Gastrocnemius medialis (tissue), 4 donors: ENCODE results near the gene YWHAE. TPM values are rescaled to one million over a fixed set of nuclear protein-coding genes. Genes with fewer than 3 reads are reported as not detected.

Source experiments
- ATAC-seq, 2 donors: fragments of 150-250 bp; one replicate each; pipeline ENCODE4 v1.9.1; 2016
- DNase-seq, 2 donors: peaks; one replicate each; pipeline ENCODE4 v3.0.0-alpha.2; 2019
- H3K27ac ChIP-seq, 4 donors: fragments of 200-600 bp; sonication (generic); 1 replicate in 1 of 4; 2 replicates in 3 of 4; pipeline ENCODE4 v1.5.1; 2016 to 2018; ENCODE audit warnings: mild to moderate bottlenecking in 2 of 4, moderate library complexity in 1 of 4
- H3K27me3 ChIP-seq, 3 donors: fragments of 200-600 bp; sonication (generic) in 2 of 3; 1 replicate in 1 of 3; 2 replicates in 2 of 3; pipeline versions ENCODE4 v1.5.1 to v1.6.0; 2016 to 2019; ENCODE audit warnings: mild to moderate bottlenecking in 1 of 3, moderate library complexity in 1 of 3
- H3K36me3 ChIP-seq, 2 donors: fragments of 200-600 bp; sonication (generic) in 1 of 2; one replicate each; pipeline ENCODE4 v1.5.1; 2017 to 2018
- H3K4me1 ChIP-seq, 2 donors: fragments of 200-600 bp; sonication (generic) in 1 of 2; one replicate each; pipeline ENCODE4 v1.5.1; 2016 to 2017; ENCODE audit warnings: mild to moderate bottlenecking in 2 of 2
- H3K4me3 ChIP-seq, 4 donors: fragments of 200-600 bp; sonication (generic) in 3 of 4; 1 replicate in 1 of 4; 2 replicates in 3 of 4; pipeline ENCODE4 v1.5.1; 2016 to 2019; ENCODE audit warnings: mild to moderate bottlenecking in 2 of 4
- H3K9me3 ChIP-seq, 3 donors: fragments of 200-600 bp; sonication (generic) in 2 of 3; 1 replicate in 1 of 3; 2 replicates in 2 of 3; pipeline ENCODE4 v1.5.1; 2016 to 2019
- CTCF ChIP-seq, 5 experiments: fragments of 450-650 bp in 3 of 5; fragments of 200-600 bp in 2 of 5; sonication (generic) in 2 of 5; IDR thresholded peaks in 4 of 5; conservative IDR thresholded peaks in 1 of 5; 1 replicate in 4 of 5; 2 replicates in 1 of 5; pipeline ENCODE4 v1.5.1; 2016 to 2019; ENCODE audit warnings: antibody characterized with exemption in 5 of 5, mild to moderate bottlenecking in 3 of 5, moderate library complexity in 3 of 5
- POLR2A ChIP-seq, 2 donors: fragments of 450-650 bp; IDR thresholded peaks; one replicate each; pipeline ENCODE4 v1.6.1; 2017; ENCODE audit warnings: antibody characterized with exemption in 2 of 2, mild to moderate bottlenecking in 2 of 2, moderate library complexity in 2 of 2
- in situ Hi-C, 4 donors: fragments of 200-750 bp; cut with MboI; loops; one replicate each; pipeline versions ENCODE4 v1.15.0 to v1.8.0; 2017; ENCODE audit warnings: low sequenced_read_pairs in 4 of 4
- intact Hi-C: fragments of 100-400 bp; cut with DNase I; formaldehyde crosslinking; loops from one replicate; pipeline ENCODE4 v1.15.1; 2023; ENCODE audit warnings: low total_unique reads
- total RNA-seq, 4 donors: library from RNA; depleted of rRNA; stranded (reverse); fragments of >200 nt; gene quantifications; one replicate each; pipeline versions ENCODE4 v1.1.0 to v1.2.3, GENCODE V29; 2016

YWHAE gene
- total RNA-seq, 4 donors from 2014 or later: 915 to 1,814 (median 1,174) TPM

- Histone ChIP-seq H3K4me3 (peak overlapping the region in 1 of 4 donors; percentile 17), H3K27ac (peak overlapping the region; percentile 34 to 98 (median 58)), H3K36me3 (no peaks in the 10 kb centered on the region), H3K4me1 (peaks cover 89 to 91% of the 10 kb centered on the region in 2 donors), H3K9me3 (no peaks in the 10 kb centered on the region), H3K27me3 (no peaks in the 10 kb centered on the region)
- TF ChIP-seq POLR2A (IDR thresholded peaks at IDR 0.05): no peak
- TF ChIP-seq CTCF (IDR thresholded peaks at IDR 0.05 in 4 of 5, conservative IDR thresholded peaks at IDR 0.05 in 1 of 5): no peak
- ATAC-seq (no peak), DNase-seq (no peak)
- intact Hi-C loops: loop anchor here (5.0 kb wide), 1 partner anchor 71 kb away; no protein-coding TSS in a partner anchor
- in situ Hi-C loops: no loop called here
These were observed 24.0 kb downstream of the YWHAE start for GRCh38 chr17:1376061-1376460.

GRCh38 chr17:1375615-1376014, 24.4 kb downstream of the YWHAE start:
- Histone ChIP-seq H3K4me1 (peaks cover 88 to 89% of the 10 kb centered on the region in 2 donors), H3K27me3 (no peaks in the 10 kb centered on the region), H3K27ac (peak overlapping the region; percentile 34 to 98 (median 58)), H3K9me3 (no peaks in the 10 kb centered on the region), H3K36me3 (no peaks in the 10 kb centered on the region), H3K4me3 (peak overlapping the region in 1 of 4 donors; percentile 17)
- in situ Hi-C loops: no loop called here
- intact Hi-C loops: loop anchor here (5.0 kb wide), 1 partner anchor 72 kb away; no protein-coding TSS in a partner anchor
- TF ChIP-seq CTCF (IDR thresholded peaks at IDR 0.05 in 4 of 5, conservative IDR thresholded peaks at IDR 0.05 in 1 of 5) (no peak), POLR2A (IDR thresholded peaks at IDR 0.05) (no peak)
- ATAC-seq (no peak), DNase-seq (no peak)

- intact Hi-C loops (loop anchor here (5.0 kb wide), 1 partner anchor 73 kb away; no protein-coding TSS in a partner anchor), in situ Hi-C loops (loop anchor here in 1 of 4 donors (25.0 kb wide), 1 partner anchor 138 kb away; the partner anchor contains the start of gene INPP5K)
- no peak for TF ChIP-seq CTCF (IDR thresholded peaks at IDR 0.05 in 4 of 5, conservative IDR thresholded peaks at IDR 0.05 in 1 of 5)
- no peak for TF ChIP-seq POLR2A (IDR thresholded peaks at IDR 0.05)
- Histone ChIP-seq H3K36me3 (no peaks in the 10 kb centered on the region), H3K4me1 (peaks cover 80 to 83% of the 10 kb centered on the region in 2 donors), H3K9me3 (no peaks in the 10 kb centered on the region), H3K4me3 (no peak overlapping the region), H3K27ac (peak overlapping the region; percentile 3 to 98 (median 49)), H3K27me3 (no peaks in the 10 kb centered on the region)
- ATAC-seq (no peak), DNase-seq (no peak)
These were observed 25.4 kb downstream of the YWHAE start for GRCh38 chr17:1374431-1375177.

DNA sequence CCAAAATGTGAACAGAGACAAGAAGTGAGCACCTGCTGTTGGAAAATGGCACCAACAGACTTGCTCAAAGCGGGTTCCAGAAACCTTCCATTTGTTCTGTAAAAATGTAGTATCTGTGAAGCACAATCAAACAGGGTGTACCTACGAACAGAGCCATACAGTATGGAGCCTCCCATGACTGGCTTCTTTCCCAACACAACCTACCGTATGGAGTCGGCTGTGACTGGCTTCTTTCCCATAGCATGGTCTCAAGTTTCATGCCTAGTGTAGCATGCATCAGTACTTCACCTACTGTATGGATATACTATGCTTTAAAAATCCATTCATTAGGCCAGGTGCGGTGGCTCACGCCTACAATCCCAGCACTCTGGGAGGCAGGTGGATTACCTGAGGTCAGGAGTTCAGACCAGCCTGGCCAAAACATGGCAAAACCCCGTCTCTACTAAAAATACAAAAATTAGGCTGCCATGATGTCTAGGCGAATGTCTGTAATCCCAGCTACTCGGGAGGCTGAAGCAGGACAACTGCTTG, 26.2 kb downstream of the YWHAE start:
- ATAC-seq: no peak
- no peaks in the 10 kb centered on the region for H3K9me3 ChIP-seq
- TF ChIP-seq POLR2A (IDR thresholded peaks at IDR 0.05) (no peak), CTCF (IDR thresholded peaks at IDR 0.05 in 4 of 5, conservative IDR thresholded peaks at IDR 0.05 in 1 of 5) (no peak)
- no peak overlapping the region for H3K4me3 ChIP-seq
- H3K36me3 ChIP-seq: no peaks in the 10 kb centered on the region
- intact Hi-C loops: no loop called here
- DNase-seq: no peak
- H3K4me1 ChIP-seq: peaks cover 78 to 81% of the 10 kb centered on the region in 2 donors
- H3K27ac ChIP-seq: peak overlapping the region; percentile 5 to 98 (median 58)
- no peaks in the 10 kb centered on the region for H3K27me3 ChIP-seq
- in situ Hi-C loops: loop anchor here in 1 of 4 donors (25.0 kb wide), 1 partner anchor 139 kb away; the partner anchor contains the start of gene INPP5K
